Cardiac muscle cell (in vitro differentiated cells and primary cell): ENCODE measurements around the gene NR3C1. TPM values are rescaled to one million over a fixed set of nuclear protein-coding genes. Genes with fewer than 3 reads are reported as not detected.

Source experiments
- DNase-seq, 2 donors: peaks; one replicate each; pipeline versions ENCODE4 v3.0.0 to v3.0.0-alpha.2; 2010 to 2017; ENCODE audit warnings: low read depth in 1 of 2, low spot score in 1 of 2
- H3K27ac ChIP-seq: fragments of 200-600 bp; sonication (generic); 2 replicates; pipeline ENCODE4 v1.5.1; 2016
- H3K27me3 ChIP-seq: fragments of 200-600 bp; sonication (generic); 2 replicates; pipeline ENCODE4 v1.6.0; 2016; ENCODE audit warnings: control low read depth
- H3K36me3 ChIP-seq: fragments of 200-600 bp; sonication (generic); 2 replicates; pipeline ENCODE4 v1.5.1; 2016; ENCODE audit warnings: control low read depth
- H3K4me1 ChIP-seq: fragments of 200-600 bp; sonication (generic); 2 replicates; pipeline ENCODE4 v1.8.1; 2017; ENCODE audit warnings: low read depth, mild to moderate bottlenecking, mixed run types
- H3K4me3 ChIP-seq: fragments of 200-600 bp; sonication (generic); 2 replicates; pipeline ENCODE4 v1.5.1; 2016; ENCODE audit warnings: mild to moderate bottlenecking
- H3K9me3 ChIP-seq: fragments of 200-600 bp; sonication (generic); 2 replicates; pipeline ENCODE4 v1.5.1; 2017; ENCODE audit warnings: low read depth, mild to moderate bottlenecking, control low read depth
- polyA plus RNA-seq: library from polyadenylated mRNA; unstranded; fragments of >200 nt; fragmentation: Nextera tagmentation; extraction: Ambion mirVana; gene quantifications from 2 replicates; pipeline ENCODE4 v1.2.1, GENCODE V29; 2016
- total RNA-seq: library from RNA; depleted of rRNA; stranded (reverse); fragments of >200 nt; gene quantifications from 2 replicates; pipeline ENCODE4 v1.2.3, GENCODE V29; 2016
- TF ChIP-seq, protein P1 (sequence below): IDR thresholded peaks from 2 replicates; pipeline ENCODE4 v1.5.1; 2012; ENCODE audit warnings: low read depth, mild to moderate bottlenecking, low read length

The NR3C1 gene
- total and polyA plus RNA-seq, 2 experiments from 2014 or later: 9.4 to 9.7 TPM

DNA sequence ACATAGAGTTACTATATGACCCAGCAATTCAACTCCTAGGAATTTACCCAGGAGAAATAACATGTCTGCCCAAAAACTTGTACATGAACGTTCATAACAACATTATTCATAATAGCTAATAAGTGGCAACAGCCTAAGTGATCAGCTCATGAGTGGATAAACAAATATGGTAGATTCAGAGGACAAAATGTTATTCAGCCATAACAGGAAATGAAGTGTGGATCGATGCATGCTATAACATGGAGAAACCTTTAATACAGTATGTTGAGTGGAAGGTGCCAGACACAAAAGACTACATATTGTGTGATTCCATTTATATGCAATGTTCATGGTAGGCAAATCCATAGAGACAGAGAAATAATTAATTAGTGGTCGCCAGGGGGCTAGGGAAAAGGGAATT lies 22.3 kb upstream of the NR3C1 start:
- Histone ChIP-seq H3K9me3 (no peaks in the 10 kb centered on the region), H3K4me3 (no peak overlapping the region), H3K27ac (no peak overlapping the region), H3K27me3 (no peaks in the 10 kb centered on the region), H3K4me1 (no peaks in the 10 kb centered on the region), H3K36me3 (no peaks in the 10 kb centered on the region)
- no peak for DNase-seq
- TF ChIP-seq, protein P1, sequence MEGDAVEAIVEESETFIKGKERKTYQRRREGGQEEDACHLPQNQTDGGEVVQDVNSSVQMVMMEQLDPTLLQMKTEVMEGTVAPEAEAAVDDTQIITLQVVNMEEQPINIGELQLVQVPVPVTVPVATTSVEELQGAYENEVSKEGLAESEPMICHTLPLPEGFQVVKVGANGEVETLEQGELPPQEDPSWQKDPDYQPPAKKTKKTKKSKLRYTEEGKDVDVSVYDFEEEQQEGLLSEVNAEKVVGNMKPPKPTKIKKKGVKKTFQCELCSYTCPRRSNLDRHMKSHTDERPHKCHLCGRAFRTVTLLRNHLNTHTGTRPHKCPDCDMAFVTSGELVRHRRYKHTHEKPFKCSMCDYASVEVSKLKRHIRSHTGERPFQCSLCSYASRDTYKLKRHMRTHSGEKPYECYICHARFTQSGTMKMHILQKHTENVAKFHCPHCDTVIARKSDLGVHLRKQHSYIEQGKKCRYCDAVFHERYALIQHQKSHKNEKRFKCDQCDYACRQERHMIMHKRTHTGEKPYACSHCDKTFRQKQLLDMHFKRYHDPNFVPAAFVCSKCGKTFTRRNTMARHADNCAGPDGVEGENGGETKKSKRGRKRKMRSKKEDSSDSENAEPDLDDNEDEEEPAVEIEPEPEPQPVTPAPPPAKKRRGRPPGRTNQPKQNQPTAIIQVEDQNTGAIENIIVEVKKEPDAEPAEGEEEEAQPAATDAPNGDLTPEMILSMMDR: no peak

DNA sequence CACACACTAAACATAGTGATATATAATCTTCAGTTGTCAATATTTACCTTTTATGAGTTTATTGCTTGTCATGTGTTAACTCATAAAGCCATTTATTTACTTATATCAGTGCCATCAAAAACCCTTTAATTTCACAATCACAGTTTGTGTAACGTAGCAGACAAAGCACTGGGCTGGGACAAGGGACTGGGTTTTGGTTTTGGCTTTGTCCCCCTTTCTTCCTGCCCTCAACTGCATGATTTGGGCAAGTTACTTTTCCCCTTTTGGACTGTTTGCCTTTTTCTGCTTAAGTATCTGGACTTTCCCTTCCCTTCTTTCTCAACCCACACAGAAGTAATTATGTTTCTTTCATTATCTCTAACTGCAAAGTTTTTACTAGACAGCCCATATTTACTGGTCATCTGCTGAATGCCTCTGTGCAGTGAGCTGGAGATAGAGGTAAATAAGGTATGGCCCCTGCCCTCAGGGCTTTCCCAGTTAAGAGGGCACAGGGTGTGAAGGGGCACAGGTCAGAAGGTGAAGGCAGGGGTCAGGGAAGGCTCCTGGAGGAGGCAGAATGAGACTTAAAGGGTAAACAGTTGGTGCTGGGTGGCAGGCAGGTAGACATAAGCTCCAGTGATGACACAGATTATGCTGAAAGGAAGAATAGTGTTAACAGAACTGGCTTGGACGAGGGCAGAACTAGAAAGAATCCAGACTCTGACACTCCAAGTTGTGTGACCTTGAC lies 14.8 kb upstream of the NR3C1 start:
- no peaks in the 10 kb centered on the region for H3K9me3 ChIP-seq
- H3K27me3 ChIP-seq: no peaks in the 10 kb centered on the region
- H3K36me3 ChIP-seq: no peaks in the 10 kb centered on the region
- TF ChIP-seq, protein P1: no peak
- H3K4me3 ChIP-seq: no peak overlapping the region
- no peak overlapping the region for H3K27ac ChIP-seq
- no peaks in the 10 kb centered on the region for H3K4me1 ChIP-seq
- no peak for DNase-seq

DNA sequence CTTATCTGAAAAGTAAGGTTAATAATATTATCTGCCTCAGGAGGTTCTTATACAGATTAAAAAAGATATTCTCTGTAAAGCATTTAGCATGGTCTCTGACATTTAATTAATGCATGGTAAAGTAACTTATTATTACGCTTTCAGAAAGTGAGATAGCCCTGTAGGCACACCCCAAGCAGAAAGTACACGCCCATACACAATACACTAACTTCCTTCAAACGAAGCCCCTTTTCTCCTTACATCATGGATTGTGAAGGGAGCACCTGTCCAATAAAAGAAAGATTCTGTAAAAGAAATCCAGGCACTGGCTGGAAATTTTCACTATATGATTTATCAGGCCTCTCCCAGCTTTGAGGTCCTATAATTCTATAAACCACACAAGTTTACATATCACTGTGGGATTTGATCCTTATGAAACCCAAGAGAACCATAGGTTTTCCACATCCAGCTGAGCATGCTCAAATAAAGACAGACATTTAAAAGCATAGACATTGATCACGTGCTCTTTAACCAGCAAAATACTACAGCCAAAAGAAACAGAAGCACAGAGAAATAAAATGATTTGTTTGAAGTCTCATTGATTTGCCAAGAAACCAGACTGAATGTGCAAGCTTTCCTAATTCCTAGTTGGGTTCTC lies 14.1 kb upstream of the NR3C1 start:
- no peaks in the 10 kb centered on the region for H3K9me3 ChIP-seq
- TF ChIP-seq, protein P1: no peak
- H3K4me1 ChIP-seq: no peaks in the 10 kb centered on the region
- no peaks in the 10 kb centered on the region for H3K36me3 ChIP-seq
- H3K27me3 ChIP-seq: no peaks in the 10 kb centered on the region
- H3K4me3 ChIP-seq: no peak overlapping the region
- no peak for DNase-seq
- H3K27ac ChIP-seq: no peak overlapping the region

DNA sequence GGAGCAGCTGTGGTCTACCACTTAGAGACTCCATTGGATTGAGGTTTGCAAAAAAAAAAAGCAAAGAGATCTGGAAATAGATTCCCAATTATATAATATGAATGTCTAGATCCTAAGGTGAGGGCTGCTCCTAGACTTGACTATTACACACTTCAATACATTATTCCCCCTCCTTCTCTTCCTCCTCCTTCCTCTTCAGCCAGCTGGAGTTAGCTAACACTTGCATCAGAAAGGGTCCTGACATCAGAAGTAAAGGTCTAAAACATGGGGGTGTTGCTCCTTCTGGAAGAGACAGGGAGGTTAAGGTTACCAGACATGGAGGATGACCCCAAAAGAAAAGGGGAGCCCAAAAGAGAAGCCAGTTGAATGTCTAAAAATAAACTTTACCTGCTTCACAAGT lies 12.9 kb upstream of the NR3C1 start:
- Histone ChIP-seq H3K27me3 (no peaks in the 10 kb centered on the region), H3K9me3 (no peaks in the 10 kb centered on the region), H3K4me3 (no peak overlapping the region), H3K36me3 (no peaks in the 10 kb centered on the region), H3K27ac (no peak overlapping the region), H3K4me1 (no peaks in the 10 kb centered on the region)
- TF ChIP-seq, protein P1: no peak
- no peak for DNase-seq

DNA sequence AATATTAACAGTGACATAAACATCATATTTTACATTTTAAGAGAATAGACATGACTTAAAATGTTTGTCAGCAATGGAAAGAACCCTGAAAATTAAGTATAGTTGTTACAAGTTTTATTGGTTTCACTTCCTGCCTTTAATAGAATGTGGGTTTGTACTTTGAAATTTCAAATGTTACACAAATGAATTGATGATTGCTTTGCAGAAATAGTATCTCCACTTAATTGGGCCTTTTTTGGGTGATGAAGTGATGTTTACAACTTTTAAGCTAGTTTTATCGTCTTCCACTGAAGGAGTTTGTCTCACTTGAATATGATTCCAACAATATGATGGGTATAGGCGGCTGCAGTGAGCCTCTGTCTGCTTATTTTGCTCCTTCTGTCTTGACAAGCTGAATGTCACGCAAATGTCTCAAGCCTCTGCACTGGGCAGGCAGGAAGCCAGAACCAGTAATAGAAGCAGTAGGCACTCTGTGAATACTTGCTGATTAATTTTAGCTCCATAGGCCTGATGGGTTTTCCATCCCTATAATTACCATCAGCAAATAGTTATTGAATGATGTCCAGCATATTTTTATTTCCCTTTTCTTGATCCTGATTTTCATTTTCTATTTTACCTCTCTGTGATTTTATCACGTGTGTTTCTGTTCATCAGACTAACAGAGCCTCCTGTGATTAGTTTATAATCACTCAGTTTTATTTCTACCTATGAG lies 10.6 kb upstream of the NR3C1 start:
- TF ChIP-seq, protein P1: no peak
- Histone ChIP-seq H3K4me1 (no peaks in the 10 kb centered on the region), H3K9me3 (no peaks in the 10 kb centered on the region), H3K36me3 (no peaks in the 10 kb centered on the region), H3K27me3 (no peaks in the 10 kb centered on the region), H3K27ac (no peak overlapping the region), H3K4me3 (no peak overlapping the region)
- no peak for DNase-seq
